B cell (primary cell): ENCODE data around the gene CTNNA3.

Experiments
- CTCF ChIP-seq: fragments of 200-600 bp; IDR thresholded peaks from one replicate; pipeline ENCODE4 v1.8.0; 2022; ENCODE audit warnings: antibody characterized with exemption, mild to moderate bottlenecking
- EZH2 ChIP-seq: IDR thresholded peaks from 2 replicates; pipeline ENCODE4 v1.6.1; 2012; ENCODE audit warnings: borderline replicate concordance, low read depth, mild to moderate bottlenecking, moderate library complexity, low read length; ENCODE audit not compliant: insufficient read depth, poor library complexity, severe bottlenecking

GRCh38 chr10:66804962-66805361 lies 891.0 kb downstream of the CTNNA3 start:
- no peak for TF ChIP-seq CTCF
- TF ChIP-seq EZH2: no peak
